SK-N-SH treated with all-trans-retinoic acid at 6 μM for 48 hours (cell line): ENCODE data around the gene ZNF446.

Experiments used
- ATAC-seq: fragments of 200-7000 bp; cut with Tn5 transposase; 3 replicates; pipeline ENCODE4 v1.9.1; 2020; ENCODE audit warnings: mild to moderate bottlenecking, moderate library complexity
- ARNTL ChIP-seq: fragments of 450-650 bp; formaldehyde crosslinking; IDR thresholded peaks from 2 replicates; pipeline ENCODE4 v1.5.0; 2020; ENCODE audit warnings: low read depth, mild to moderate bottlenecking, moderate library complexity, borderline replicate concordance
- BACH2 ChIP-seq: fragments of 250-450 bp; sonication (Bioruptor Pico); IDR thresholded peaks from 2 replicates; pipeline ENCODE4 v1.9.0; 2021; ENCODE audit warnings: mild to moderate bottlenecking, borderline replicate concordance
- CSDC2 ChIP-seq: fragments of 250-450 bp; sonication (Bioruptor Pico); IDR thresholded peaks from 2 replicates; pipeline ENCODE4 v1.5.0; 2020; ENCODE audit warnings: mild to moderate bottlenecking, moderate library complexity
- ESRRG ChIP-seq: fragments of 250-450 bp; sonication (Bioruptor Pico); IDR thresholded peaks from 2 replicates; pipeline ENCODE4 v1.6.1; 2021; ENCODE audit warnings: mild to moderate bottlenecking
- ISL1 ChIP-seq: fragments of 250-450 bp; sonication (Bioruptor Pico); IDR thresholded peaks from 2 replicates; pipeline ENCODE4 v2.1.2; 2022; ENCODE audit warnings: mild to moderate bottlenecking, moderate library complexity
- PPARA ChIP-seq: fragments of 250-450 bp; sonication (Bioruptor Pico); IDR thresholded peaks from 2 replicates; pipeline ENCODE4 v1.5.0; 2020; ENCODE audit warnings: mild to moderate bottlenecking, borderline replicate concordance
- RARB ChIP-seq: fragments of 250-450 bp; sonication (Bioruptor Pico); IDR thresholded peaks from 2 replicates; pipeline ENCODE4 v1.8.0; 2021; ENCODE audit warnings: mild to moderate bottlenecking, moderate library complexity
- SNAI2 ChIP-seq: fragments of 250-450 bp; sonication (Bioruptor Pico); IDR thresholded peaks from 2 replicates; pipeline ENCODE4 v1.5.0; 2020; ENCODE audit warnings: mild to moderate bottlenecking, moderate library complexity
- TOX ChIP-seq: fragments of 250-450 bp; sonication (Bioruptor Pico); IDR thresholded peaks from 2 replicates; pipeline ENCODE4 v1.8.0; 2021; ENCODE audit warnings: mild to moderate bottlenecking, moderate library complexity, borderline replicate concordance
- ZC3H10 ChIP-seq: fragments of 250-450 bp; sonication (Bioruptor Pico); IDR thresholded peaks from 2 replicates; pipeline ENCODE4 v1.5.1; 2021; ENCODE audit warnings: mild to moderate bottlenecking, moderate library complexity
- ZFP3 ChIP-seq: fragments of 250-450 bp; sonication (Bioruptor Pico); IDR thresholded peaks from 2 replicates; pipeline ENCODE4 v1.5.0; 2020; ENCODE audit warnings: mild to moderate bottlenecking, moderate library complexity
- ZFP30 ChIP-seq: fragments of 450-650 bp; formaldehyde crosslinking; IDR thresholded peaks from 2 replicates; pipeline ENCODE4 v1.5.0; 2022; ENCODE audit warnings: mild to moderate bottlenecking, moderate library complexity
- ZNF70 ChIP-seq: fragments of 450-650 bp; formaldehyde crosslinking; IDR thresholded peaks from 2 replicates; pipeline ENCODE4 v1.5.0; 2020; ENCODE audit warnings: mild to moderate bottlenecking, moderate library complexity
- ZNF8 ChIP-seq: fragments of 450-650 bp; formaldehyde crosslinking; IDR thresholded peaks from 2 replicates; pipeline ENCODE4 v1.5.0; 2020; ENCODE audit warnings: mild to moderate bottlenecking, moderate library complexity
- TF ChIP-seq, protein P1 (sequence below): fragments of 250-450 bp; sonication (Bioruptor Pico); IDR thresholded peaks from 2 replicates; pipeline ENCODE4 v1.5.1; 2020; ENCODE audit warnings: low read depth, mild to moderate bottlenecking, moderate library complexity
- TF ChIP-seq, protein P2 (sequence below): fragments of 250-450 bp; sonication (Bioruptor Pico); IDR thresholded peaks from 2 replicates; pipeline ENCODE4 v1.5.0; 2020; ENCODE audit warnings: mild to moderate bottlenecking, moderate library complexity
- TF ChIP-seq, protein P3 (sequence below): fragments of 250-450 bp; sonication (Bioruptor Pico); IDR thresholded peaks from 2 replicates; pipeline ENCODE4 v1.8.0; 2020; ENCODE audit warnings: mild to moderate bottlenecking, moderate library complexity, borderline replicate concordance
- TF ChIP-seq, protein P4 (sequence below): fragments of 250-450 bp; sonication (Bioruptor Pico); IDR thresholded peaks from 2 replicates; pipeline ENCODE4 v1.5.1; 2021; ENCODE audit warnings: mild to moderate bottlenecking, moderate library complexity
- TF ChIP-seq, protein P5 (sequence below): fragments of 250-450 bp; sonication (Bioruptor Pico); IDR thresholded peaks from 2 replicates; pipeline ENCODE4 v1.8.0; 2021; ENCODE audit warnings: low read depth, mild to moderate bottlenecking, moderate library complexity, borderline replicate concordance

The ZNF446 gene

DNA sequence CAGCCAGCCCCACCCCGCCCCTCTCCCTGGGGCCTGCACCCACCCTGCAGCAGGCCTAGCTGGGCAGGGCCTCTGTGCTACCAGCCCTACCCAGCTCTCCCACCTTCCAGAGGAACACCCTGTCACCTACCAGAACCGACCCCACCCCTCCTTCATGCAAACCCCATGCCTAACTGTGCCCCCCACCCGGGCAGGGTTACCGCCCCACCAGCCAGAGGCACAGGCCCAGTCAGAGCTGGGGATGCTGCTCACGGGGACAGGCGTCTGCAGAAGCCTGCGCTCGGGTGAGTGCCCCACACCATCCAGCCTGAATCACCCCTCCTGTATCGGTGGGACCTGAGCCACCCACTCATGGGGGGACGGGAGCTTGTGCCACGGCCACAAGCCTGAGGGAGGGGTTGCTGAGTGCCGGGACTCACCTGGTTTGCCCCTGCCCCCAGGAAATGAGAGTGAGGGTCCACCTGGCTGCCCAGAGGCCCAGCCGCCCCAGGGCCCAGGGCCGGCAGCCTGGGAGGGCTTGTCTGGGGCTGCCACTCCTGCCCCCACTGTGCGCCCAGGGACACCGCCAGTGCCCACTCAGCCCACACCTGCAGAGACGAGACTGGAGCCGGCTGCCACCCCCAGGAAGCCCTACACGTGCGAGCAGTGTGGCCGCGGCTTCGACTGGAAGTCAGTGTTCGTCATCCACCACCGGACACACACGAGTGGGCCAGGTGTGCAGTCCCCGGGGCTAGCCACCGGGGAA, 3.8 kb downstream of the ZNF446 start:
- no peak for ATAC-seq
- TF ChIP-seq, protein P1, sequence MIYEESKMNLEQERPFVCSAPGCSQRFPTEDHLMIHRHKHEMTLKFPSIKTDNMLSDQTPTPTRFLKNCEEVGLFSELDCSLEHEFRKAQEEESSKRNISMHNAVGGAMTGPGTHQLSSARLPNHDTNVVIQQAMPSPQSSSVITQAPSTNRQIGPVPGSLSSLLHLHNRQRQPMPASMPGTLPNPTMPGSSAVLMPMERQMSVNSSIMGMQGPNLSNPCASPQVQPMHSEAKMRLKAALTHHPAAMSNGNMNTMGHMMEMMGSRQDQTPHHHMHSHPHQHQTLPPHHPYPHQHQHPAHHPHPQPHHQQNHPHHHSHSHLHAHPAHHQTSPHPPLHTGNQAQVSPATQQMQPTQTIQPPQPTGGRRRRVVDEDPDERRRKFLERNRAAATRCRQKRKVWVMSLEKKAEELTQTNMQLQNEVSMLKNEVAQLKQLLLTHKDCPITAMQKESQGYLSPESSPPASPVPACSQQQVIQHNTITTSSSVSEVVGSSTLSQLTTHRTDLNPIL (CRISPR knock-in tag): no peak
- no peak for TF ChIP-seq BACH2 (CRISPR knock-in tag)
- TF ChIP-seq ZC3H10 (CRISPR knock-in tag): no peak
- no peak for TF ChIP-seq TOX (CRISPR knock-in tag)
- no peak for TF ChIP-seq PPARA (CRISPR knock-in tag)

DNA sequence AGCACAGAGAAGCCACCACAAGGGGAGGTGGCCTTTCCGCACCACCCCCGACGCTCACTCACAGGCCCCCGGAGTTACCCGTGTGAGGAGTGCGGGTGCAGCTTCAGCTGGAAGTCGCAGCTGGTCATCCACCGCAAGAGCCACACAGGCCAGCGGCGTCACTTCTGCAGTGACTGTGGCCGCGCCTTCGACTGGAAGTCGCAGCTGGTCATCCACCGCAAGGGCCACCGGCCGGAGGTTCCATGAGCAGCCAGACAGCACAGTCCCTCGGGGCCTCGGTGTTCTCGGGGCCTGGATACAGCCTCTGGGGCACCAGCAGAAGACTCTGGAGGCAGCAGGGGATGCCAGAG, 4.3 kb downstream of the ZNF446 start:
- no peak for ATAC-seq
- TF ChIP-seq ZFP30 (no peak), RARB (CRISPR knock-in tag) (no peak), SNAI2 (CRISPR knock-in tag) (no peak), ESRRG (CRISPR knock-in tag) (no peak), PPARA (CRISPR knock-in tag) (no peak), ZNF8 (CRISPR knock-in tag) (no peak), ISL1 (CRISPR knock-in tag) (no peak), ARNTL (CRISPR knock-in tag) (no peak), ZFP3 (CRISPR knock-in tag) (no peak), CSDC2 (CRISPR knock-in tag) (no peak)
- TF ChIP-seq, protein P1 (CRISPR knock-in tag): no peak
- TF ChIP-seq, protein P2, sequence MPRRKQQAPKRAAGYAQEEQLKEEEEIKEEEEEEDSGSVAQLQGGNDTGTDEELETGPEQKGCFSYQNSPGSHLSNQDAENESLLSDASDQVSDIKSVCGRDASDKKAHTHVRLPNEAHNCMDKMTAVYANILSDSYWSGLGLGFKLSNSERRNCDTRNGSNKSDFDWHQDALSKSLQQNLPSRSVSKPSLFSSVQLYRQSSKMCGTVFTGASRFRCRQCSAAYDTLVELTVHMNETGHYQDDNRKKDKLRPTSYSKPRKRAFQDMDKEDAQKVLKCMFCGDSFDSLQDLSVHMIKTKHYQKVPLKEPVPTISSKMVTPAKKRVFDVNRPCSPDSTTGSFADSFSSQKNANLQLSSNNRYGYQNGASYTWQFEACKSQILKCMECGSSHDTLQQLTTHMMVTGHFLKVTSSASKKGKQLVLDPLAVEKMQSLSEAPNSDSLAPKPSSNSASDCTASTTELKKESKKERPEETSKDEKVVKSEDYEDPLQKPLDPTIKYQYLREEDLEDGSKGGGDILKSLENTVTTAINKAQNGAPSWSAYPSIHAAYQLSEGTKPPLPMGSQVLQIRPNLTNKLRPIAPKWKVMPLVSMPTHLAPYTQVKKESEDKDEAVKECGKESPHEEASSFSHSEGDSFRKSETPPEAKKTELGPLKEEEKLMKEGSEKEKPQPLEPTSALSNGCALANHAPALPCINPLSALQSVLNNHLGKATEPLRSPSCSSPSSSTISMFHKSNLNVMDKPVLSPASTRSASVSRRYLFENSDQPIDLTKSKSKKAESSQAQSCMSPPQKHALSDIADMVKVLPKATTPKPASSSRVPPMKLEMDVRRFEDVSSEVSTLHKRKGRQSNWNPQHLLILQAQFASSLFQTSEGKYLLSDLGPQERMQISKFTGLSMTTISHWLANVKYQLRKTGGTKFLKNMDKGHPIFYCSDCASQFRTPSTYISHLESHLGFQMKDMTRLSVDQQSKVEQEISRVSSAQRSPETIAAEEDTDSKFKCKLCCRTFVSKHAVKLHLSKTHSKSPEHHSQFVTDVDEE: no peak
- TF ChIP-seq, protein P3, sequence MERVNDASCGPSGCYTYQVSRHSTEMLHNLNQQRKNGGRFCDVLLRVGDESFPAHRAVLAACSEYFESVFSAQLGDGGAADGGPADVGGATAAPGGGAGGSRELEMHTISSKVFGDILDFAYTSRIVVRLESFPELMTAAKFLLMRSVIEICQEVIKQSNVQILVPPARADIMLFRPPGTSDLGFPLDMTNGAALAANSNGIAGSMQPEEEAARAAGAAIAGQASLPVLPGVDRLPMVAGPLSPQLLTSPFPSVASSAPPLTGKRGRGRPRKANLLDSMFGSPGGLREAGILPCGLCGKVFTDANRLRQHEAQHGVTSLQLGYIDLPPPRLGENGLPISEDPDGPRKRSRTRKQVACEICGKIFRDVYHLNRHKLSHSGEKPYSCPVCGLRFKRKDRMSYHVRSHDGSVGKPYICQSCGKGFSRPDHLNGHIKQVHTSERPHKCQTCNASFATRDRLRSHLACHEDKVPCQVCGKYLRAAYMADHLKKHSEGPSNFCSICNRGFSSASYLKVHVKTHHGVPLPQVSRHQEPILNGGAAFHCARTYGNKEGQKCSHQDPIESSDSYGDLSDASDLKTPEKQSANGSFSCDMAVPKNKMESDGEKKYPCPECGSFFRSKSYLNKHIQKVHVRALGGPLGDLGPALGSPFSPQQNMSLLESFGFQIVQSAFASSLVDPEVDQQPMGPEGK (CRISPR knock-in tag): no peak

DNA sequence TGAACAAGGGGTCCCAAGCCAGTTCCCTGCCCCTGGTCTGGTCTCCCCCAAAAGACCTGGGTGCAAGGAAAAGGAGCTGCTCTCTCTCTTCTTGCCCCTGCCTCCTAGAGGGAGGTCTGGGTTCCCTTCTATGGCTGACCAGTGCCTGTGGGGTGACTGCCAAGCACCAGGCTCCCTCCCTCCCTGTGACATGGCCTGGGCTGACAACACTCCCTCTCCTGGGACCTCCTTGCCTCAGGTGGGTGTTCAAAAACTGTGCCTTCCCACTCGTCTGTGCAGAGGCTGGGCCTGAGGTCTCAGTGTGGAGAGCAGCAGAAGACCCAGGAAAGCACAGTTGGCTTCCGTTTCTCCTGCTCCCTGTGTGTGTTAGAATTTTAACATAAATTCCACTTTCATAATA, 4.7 kb downstream of the ZNF446 start:
- TF ChIP-seq ZC3H10 (CRISPR knock-in tag) (no peak), PPARA (CRISPR knock-in tag) (no peak), BACH2 (CRISPR knock-in tag) (no peak), ZNF70 (CRISPR knock-in tag) (no peak)
- TF ChIP-seq, protein P4, sequence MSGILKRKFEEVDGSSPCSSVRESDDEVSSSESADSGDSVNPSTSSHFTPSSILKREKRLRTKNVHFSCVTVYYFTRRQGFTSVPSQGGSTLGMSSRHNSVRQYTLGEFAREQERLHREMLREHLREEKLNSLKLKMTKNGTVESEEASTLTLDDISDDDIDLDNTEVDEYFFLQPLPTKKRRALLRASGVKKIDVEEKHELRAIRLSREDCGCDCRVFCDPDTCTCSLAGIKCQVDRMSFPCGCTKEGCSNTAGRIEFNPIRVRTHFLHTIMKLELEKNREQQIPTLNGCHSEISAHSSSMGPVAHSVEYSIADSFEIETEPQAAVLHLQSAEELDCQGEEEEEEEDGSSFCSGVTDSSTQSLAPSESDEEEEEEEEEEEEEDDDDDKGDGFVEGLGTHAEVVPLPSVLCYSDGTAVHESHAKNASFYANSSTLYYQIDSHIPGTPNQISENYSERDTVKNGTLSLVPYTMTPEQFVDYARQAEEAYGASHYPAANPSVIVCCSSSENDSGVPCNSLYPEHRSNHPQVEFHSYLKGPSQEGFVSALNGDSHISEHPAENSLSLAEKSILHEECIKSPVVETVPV (CRISPR knock-in tag): no peak
- TF ChIP-seq, protein P5, sequence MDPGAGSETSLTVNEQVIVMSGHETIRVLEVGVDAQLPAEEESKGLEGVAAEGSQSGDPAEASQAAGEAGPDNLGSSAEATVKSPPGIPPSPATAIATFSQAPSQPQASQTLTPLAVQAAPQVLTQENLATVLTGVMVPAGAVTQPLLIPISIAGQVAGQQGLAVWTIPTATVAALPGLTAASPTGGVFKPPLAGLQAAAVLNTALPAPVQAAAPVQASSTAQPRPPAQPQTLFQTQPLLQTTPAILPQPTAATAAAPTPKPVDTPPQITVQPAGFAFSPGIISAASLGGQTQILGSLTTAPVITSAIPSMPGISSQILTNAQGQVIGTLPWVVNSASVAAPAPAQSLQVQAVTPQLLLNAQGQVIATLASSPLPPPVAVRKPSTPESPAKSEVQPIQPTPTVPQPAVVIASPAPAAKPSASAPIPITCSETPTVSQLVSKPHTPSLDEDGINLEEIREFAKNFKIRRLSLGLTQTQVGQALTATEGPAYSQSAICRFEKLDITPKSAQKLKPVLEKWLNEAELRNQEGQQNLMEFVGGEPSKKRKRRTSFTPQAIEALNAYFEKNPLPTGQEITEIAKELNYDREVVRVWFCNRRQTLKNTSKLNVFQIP: no peak
- no peak for ATAC-seq
